ENCODE data around the gene CYP27C1. TPM values are rescaled to one million over a fixed set of nuclear protein-coding genes. Genes with fewer than 3 reads are reported as not detected.

CYP27C1 gene
- total and polyA plus RNA-seq, 2 experiments from 2014 or later, result 1.8 to 2.9 TPM

DNA sequence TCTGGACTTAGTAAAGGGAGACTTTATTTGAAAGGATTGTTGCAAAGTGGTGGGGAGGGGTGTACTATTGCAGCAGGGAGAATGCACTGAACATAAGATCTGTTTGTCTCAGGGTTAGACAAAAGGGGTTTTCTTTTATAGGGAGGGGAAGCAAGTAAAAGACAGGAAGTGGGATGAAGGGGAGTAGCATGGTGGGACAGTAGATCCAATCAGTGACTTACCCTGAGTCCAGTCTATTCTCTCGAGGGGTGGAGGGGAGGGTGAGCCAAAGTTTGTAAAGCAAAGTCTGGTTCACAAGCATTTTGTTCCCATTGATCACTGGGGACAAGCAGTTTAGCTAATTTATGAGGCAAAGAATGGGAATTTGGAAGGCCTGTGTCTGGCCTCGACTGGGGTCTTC, 35.0 kb upstream of the CYP27C1 start (continued):
- TF ChIP-seq, protein P1, sequence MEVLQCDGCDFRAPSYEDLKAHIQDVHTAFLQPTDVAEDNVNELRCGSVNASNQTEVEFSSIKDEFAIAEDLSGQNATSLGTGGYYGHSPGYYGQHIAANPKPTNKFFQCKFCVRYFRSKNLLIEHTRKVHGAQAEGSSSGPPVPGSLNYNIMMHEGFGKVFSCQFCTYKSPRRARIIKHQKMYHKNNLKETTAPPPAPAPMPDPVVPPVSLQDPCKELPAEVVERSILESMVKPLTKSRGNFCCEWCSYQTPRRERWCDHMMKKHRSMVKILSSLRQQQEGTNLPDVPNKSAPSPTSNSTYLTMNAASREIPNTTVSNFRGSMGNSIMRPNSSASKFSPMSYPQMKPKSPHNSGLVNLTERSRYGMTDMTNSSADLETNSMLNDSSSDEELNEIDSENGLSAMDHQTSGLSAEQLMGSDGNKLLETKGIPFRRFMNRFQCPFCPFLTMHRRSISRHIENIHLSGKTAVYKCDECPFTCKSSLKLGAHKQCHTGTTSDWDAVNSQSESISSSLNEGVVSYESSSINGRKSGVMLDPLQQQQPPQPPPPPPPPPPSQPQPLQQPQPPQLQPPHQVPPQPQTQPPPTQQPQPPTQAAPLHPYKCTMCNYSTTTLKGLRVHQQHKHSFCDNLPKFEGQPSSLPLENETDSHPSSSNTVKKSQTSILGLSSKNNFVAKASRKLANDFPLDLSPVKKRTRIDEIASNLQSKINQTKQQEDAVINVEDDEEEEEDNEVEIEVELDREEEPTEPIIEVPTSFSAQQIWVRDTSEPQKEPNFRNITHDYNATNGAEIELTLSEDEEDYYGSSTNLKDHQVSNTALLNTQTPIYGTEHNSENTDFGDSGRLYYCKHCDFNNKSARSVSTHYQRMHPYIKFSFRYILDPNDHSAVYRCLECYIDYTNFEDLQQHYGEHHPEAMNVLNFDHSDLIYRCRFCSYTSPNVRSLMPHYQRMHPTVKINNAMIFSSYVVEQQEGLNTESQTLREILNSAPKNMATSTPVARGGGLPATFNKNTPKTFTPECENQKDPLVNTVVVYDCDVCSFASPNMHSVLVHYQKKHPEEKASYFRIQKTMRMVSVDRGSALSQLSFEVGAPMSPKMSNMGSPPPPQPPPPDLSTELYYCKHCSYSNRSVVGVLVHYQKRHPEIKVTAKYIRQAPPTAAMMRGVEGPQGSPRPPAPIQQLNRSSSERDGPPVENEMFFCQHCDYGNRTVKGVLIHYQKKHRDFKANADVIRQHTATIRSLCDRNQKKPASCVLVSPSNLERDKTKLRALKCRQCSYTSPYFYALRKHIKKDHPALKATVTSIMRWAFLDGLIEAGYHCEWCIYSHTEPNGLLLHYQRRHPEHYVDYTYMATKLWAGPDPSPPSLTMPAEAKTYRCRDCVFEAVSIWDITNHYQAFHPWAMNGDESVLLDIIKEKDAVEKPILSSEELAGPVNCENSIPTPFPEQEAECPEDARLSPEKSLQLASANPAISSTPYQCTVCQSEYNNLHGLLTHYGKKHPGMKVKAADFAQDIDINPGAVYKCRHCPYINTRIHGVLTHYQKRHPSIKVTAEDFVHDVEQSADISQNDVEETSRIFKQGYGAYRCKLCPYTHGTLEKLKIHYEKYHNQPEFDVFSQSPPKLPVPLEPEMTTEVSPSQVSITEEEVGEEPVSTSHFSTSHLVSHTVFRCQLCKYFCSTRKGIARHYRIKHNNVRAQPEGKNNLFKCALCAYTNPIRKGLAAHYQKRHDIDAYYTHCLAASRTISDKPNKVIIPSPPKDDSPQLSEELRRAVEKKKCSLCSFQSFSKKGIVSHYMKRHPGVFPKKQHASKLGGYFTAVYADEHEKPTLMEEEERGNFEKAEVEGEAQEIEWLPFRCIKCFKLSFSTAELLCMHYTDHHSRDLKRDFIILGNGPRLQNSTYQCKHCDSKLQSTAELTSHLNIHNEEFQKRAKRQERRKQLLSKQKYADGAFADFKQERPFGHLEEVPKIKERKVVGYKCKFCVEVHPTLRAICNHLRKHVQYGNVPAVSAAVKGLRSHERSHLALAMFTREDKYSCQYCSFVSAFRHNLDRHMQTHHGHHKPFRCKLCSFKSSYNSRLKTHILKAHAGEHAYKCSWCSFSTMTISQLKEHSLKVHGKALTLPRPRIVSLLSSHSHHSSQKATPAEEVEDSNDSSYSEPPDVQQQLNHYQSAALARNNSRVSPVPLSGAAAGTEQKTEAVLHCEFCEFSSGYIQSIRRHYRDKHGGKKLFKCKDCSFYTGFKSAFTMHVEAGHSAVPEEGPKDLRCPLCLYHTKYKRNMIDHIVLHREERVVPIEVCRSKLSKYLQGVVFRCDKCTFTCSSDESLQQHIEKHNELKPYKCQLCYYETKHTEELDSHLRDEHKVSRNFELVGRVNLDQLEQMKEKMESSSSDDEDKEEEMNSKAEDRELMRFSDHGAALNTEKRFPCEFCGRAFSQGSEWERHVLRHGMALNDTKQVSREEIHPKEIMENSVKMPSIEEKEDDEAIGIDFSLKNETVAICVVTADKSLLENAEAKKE (CRISPR knock-in tag; IDR thresholded peaks at IDR 0.05), result no peak
- TF ChIP-seq POLR2AphosphoS5 (IDR thresholded peaks at IDR 0.05; ENCODE audit: low read depth) (no peak), ZNF331 (CRISPR knock-in tag; IDR thresholded peaks at IDR 0.05; ENCODE audit: low read depth) (no peak)

DNA sequence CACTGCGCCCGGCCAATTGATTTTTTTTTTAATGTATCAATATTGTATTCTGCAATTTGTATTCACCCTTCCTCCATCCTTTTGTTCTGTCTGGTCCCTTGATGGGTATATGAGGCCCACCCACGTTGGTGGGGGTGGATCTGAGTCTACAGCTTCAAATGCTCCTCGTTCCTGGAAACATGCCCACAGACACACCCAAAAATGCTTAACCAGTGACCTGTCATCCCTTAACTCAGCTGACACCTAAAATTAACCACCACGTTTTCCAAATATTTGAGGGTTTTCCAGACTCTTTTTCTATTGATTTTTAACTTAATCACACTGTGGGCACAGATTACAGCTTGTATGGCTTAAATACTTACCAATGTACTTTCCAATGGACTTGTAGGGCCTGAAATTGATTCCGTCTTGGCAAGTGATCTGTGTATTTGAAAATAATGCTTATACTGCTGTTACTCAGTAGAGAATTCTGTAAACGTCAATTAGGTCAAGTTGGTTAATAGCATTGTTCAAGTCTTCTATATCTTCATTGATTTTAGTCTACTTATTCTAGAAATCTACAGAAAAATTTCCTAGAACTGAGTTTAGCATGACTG, 34.4 kb upstream of the CYP27C1 start:
- H3K36me3 Mint-ChIP-seq (ENCODE audit: low read depth), result peaks cover 31% of the 10 kb centered on the region
- H3K27ac Mint-ChIP-seq, result no peak overlapping the region
- H3K4me3 Mint-ChIP-seq, result no peak overlapping the region
- ATAC-seq (no peak), DNase-seq (ENCODE audit: low spot score) (no peak)
- H3K9me2 ChIP-seq (ENCODE audit: insufficient read depth), result no peaks in the 10 kb centered on the region
- H2AFZ ChIP-seq, result no peak overlapping the region
- H3K36me3 ChIP-seq (ENCODE audit: insufficient read depth), result no peaks in the 10 kb centered on the region
- H3K27me3 Mint-ChIP-seq (ENCODE audit: insufficient read depth, low read depth, poor library complexity), result no peaks in the 10 kb centered on the region
- no peaks in the 10 kb centered on the region for H3K27me3 ChIP-seq (ENCODE audit: insufficient read depth)
- no peaks in the 10 kb centered on the region for H3K4me1 ChIP-seq (ENCODE audit: insufficient read depth)
- no peaks in the 10 kb centered on the region for H3K79me2 ChIP-seq (replicated peaks; ENCODE audit: insufficient read depth)
- no peaks in the 10 kb centered on the region; the same call in 2 of the 3 replicates for H3K4me1 Mint-ChIP-seq
- no peak overlapping the region for H3K4me3 ChIP-seq
- no peaks in the 10 kb centered on the region for H3F3A ChIP-seq (replicated peaks; ENCODE audit: low read depth)
- no peak overlapping the region for H3K4me2 ChIP-seq
- H3K9me3 Mint-ChIP-seq, result no peaks in the 10 kb centered on the region
- H4K20me1 ChIP-seq (replicated peaks; ENCODE audit: insufficient read depth), result no peaks in the 10 kb centered on the region
- H3K27ac ChIP-seq (ENCODE audit: low read depth), result no peak overlapping the region
- no peak for TF ChIP-seq JUNB (IDR thresholded peaks at IDR 0.05; ENCODE audit: unreplicated experiment)
- TF ChIP-seq, protein P2, sequence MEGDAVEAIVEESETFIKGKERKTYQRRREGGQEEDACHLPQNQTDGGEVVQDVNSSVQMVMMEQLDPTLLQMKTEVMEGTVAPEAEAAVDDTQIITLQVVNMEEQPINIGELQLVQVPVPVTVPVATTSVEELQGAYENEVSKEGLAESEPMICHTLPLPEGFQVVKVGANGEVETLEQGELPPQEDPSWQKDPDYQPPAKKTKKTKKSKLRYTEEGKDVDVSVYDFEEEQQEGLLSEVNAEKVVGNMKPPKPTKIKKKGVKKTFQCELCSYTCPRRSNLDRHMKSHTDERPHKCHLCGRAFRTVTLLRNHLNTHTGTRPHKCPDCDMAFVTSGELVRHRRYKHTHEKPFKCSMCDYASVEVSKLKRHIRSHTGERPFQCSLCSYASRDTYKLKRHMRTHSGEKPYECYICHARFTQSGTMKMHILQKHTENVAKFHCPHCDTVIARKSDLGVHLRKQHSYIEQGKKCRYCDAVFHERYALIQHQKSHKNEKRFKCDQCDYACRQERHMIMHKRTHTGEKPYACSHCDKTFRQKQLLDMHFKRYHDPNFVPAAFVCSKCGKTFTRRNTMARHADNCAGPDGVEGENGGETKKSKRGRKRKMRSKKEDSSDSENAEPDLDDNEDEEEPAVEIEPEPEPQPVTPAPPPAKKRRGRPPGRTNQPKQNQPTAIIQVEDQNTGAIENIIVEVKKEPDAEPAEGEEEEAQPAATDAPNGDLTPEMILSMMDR (conservative IDR thresholded peaks at IDR 0.05; ENCODE audit: low read depth in 2 of 2), result no peak
- TF ChIP-seq, protein P3, sequence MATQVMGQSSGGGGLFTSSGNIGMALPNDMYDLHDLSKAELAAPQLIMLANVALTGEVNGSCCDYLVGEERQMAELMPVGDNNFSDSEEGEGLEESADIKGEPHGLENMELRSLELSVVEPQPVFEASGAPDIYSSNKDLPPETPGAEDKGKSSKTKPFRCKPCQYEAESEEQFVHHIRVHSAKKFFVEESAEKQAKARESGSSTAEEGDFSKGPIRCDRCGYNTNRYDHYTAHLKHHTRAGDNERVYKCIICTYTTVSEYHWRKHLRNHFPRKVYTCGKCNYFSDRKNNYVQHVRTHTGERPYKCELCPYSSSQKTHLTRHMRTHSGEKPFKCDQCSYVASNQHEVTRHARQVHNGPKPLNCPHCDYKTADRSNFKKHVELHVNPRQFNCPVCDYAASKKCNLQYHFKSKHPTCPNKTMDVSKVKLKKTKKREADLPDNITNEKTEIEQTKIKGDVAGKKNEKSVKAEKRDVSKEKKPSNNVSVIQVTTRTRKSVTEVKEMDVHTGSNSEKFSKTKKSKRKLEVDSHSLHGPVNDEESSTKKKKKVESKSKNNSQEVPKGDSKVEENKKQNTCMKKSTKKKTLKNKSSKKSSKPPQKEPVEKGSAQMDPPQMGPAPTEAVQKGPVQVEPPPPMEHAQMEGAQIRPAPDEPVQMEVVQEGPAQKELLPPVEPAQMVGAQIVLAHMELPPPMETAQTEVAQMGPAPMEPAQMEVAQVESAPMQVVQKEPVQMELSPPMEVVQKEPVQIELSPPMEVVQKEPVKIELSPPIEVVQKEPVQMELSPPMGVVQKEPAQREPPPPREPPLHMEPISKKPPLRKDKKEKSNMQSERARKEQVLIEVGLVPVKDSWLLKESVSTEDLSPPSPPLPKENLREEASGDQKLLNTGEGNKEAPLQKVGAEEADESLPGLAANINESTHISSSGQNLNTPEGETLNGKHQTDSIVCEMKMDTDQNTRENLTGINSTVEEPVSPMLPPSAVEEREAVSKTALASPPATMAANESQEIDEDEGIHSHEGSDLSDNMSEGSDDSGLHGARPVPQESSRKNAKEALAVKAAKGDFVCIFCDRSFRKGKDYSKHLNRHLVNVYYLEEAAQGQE (IDR thresholded peaks at IDR 0.05; ENCODE audit: unreplicated experiment), result no peak
- TF ChIP-seq STAT1 (IDR thresholded peaks at IDR 0.05; ENCODE audit: unreplicated experiment), result no peak
- TF ChIP-seq, protein P4, sequence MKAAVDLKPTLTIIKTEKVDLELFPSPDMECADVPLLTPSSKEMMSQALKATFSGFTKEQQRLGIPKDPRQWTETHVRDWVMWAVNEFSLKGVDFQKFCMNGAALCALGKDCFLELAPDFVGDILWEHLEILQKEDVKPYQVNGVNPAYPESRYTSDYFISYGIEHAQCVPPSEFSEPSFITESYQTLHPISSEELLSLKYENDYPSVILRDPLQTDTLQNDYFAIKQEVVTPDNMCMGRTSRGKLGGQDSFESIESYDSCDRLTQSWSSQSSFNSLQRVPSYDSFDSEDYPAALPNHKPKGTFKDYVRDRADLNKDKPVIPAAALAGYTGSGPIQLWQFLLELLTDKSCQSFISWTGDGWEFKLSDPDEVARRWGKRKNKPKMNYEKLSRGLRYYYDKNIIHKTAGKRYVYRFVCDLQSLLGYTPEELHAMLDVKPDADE (IDR thresholded peaks at IDR 0.05), result no peak

Measured in GM23338 (cell line).